Skeletal muscle satellite cell (primary cell): Measurements from ENCODE around the gene CHCHD6.

ENCODE experiments used
- H3K27me3 ChIP-seq: 2 replicates; pipeline ENCODE4 v1.7.0; 2013; ENCODE audit warnings: low read length; ENCODE audit not compliant: control insufficient read depth, insufficient read depth
- H3K36me3 ChIP-seq: 2 replicates; pipeline ENCODE4 v1.7.0; 2013; ENCODE audit warnings: mild to moderate bottlenecking, control low read depth, low read length; ENCODE audit not compliant: insufficient read depth
- H3K4me1 ChIP-seq: 2 replicates; pipeline ENCODE4 v1.7.0; 2013; ENCODE audit warnings: low read length; ENCODE audit not compliant: control insufficient read depth, insufficient read depth
- H3K4me2 ChIP-seq: 2 replicates; pipeline ENCODE4 v1.7.0; 2013; ENCODE audit warnings: mild to moderate bottlenecking, low read length
- H3K4me3 ChIP-seq: 2 replicates; pipeline ENCODE4 v1.7.0; 2013; ENCODE audit warnings: low read length
- H3K9ac ChIP-seq: 2 replicates; pipeline ENCODE4 v1.7.0; 2013; ENCODE audit warnings: mild to moderate bottlenecking, low read depth, low read length, moderate library complexity
- H3K9me3 ChIP-seq: replicated peaks from 2 replicates; pipeline ENCODE4 v1.7.0; 2013; ENCODE audit warnings: mild to moderate bottlenecking, control low read depth, low read length

Gene CHCHD6

DNA sequence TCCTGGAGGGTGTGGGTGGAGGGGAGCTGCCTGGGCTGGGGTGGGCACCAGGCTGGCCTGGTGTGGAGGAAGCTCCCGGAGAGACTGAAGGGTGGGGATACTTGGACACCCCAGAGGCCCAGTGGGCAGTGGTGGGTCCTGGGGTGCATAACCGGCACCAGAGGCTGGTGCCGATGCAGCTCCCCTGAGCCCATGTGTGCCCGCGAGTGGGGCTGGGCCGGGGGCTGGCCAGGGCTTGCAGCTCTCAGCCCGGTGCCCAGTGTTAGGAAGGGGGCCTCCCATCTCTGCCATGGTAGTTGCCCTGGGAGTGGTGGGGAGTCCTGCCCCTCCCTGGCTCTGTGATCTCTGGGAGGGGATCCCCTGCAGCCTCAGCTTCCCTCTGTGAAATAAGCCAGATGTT is 288.2 kb downstream of the CHCHD6 start:
- Histone ChIP-seq H3K4me1 (peaks cover 24% of the 10 kb centered on the region), H3K4me2 (no peak overlapping the region), H3K27me3 (no peaks in the 10 kb centered on the region), H3K36me3 (peaks cover 37% of the 10 kb centered on the region), H3K9ac (no peak overlapping the region), H3K4me3 (no peak overlapping the region), H3K9me3 (no peaks in the 10 kb centered on the region)

- Histone ChIP-seq H3K9ac (no peak overlapping the region), H3K27me3 (no peaks in the 10 kb centered on the region), H3K9me3 (no peaks in the 10 kb centered on the region), H3K4me1 (peaks cover 30% of the 10 kb centered on the region), H3K4me3 (no peak overlapping the region), H3K4me2 (no peak overlapping the region), H3K36me3 (peaks cover 37% of the 10 kb centered on the region)
Measured at GRCh38 chr3:126992776-126993175, 288.7 kb downstream of the CHCHD6 start.

- Histone ChIP-seq H3K4me3 (no peak overlapping the region), H3K9me3 (no peaks in the 10 kb centered on the region), H3K36me3 (peaks cover 37% of the 10 kb centered on the region), H3K4me2 (no peak overlapping the region), H3K4me1 (peaks cover 31% of the 10 kb centered on the region), H3K27me3 (no peaks in the 10 kb centered on the region), H3K9ac (no peak overlapping the region)
Measured at GRCh38 chr3:126993436-126993835, 289.4 kb downstream of the CHCHD6 start.

GRCh38 chr3:126994661-126995245 is 290.7 kb downstream of the CHCHD6 start:
- Histone ChIP-seq H3K4me2 (no peak overlapping the region), H3K36me3 (peaks cover 31% of the 10 kb centered on the region), H3K27me3 (no peaks in the 10 kb centered on the region), H3K9ac (no peak overlapping the region), H3K4me3 (no peak overlapping the region), H3K9me3 (no peaks in the 10 kb centered on the region), H3K4me1 (peaks cover 41% of the 10 kb centered on the region)

GRCh38 chr3:126995254-126995780 is 291.3 kb downstream of the CHCHD6 start:
- H3K27me3 ChIP-seq: no peaks in the 10 kb centered on the region
- H3K4me2 ChIP-seq: no peak overlapping the region
- H3K9ac ChIP-seq: no peak overlapping the region

DNA sequence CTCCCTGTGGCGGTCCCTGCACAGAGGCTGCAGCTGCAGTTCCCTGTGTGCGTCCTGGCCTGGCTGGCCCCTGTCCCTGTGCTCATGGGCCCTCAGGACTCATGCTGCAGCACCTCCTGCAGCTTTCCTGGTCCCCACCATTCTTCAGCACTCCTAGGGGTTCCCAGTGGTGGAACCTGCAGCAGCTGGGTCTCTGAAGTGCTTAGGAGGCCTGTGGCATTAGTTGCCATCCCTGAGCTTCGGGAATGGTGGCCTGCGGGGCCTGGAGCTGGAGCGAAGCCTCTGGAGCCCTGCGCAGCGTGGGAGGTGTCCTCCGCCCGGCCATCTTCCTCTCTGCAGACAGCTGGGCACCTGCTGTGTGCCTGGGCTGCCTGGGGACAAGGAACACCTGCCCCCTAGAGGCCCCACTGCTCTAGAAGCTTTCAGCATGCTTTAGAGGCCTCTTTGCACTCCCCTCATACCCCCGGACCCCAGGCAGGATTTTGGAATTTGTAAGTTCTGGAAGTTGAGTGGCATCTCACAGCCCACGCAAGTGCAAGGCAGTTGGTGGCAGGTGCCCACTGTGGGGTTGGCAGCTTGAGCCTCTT is 292.0 kb downstream of the CHCHD6 start:
- Histone ChIP-seq H3K4me1 (peaks cover 54% of the 10 kb centered on the region), H3K4me3 (no peak overlapping the region), H3K4me2 (no peak overlapping the region), H3K9ac (no peak overlapping the region), H3K9me3 (no peaks in the 10 kb centered on the region), H3K36me3 (peaks cover 19% of the 10 kb centered on the region), H3K27me3 (no peaks in the 10 kb centered on the region)

More at GRCh38 chr3:126995254-126995780, 291.3 kb downstream of the CHCHD6 start:
- H3K36me3 ChIP-seq: peaks cover 25% of the 10 kb centered on the region
- no peaks in the 10 kb centered on the region for H3K9me3 ChIP-seq
- H3K4me1 ChIP-seq: peaks cover 47% of the 10 kb centered on the region
- no peak overlapping the region for H3K4me3 ChIP-seq

- Histone ChIP-seq H3K9ac (no peak overlapping the region), H3K27me3 (no peaks in the 10 kb centered on the region), H3K36me3 (peaks cover 16% of the 10 kb centered on the region), H3K9me3 (no peaks in the 10 kb centered on the region), H3K4me3 (no peak overlapping the region), H3K4me2 (peak overlapping the region; percentile 42), H3K4me1 (peaks cover 63% of the 10 kb centered on the region)
Measured at GRCh38 chr3:126996905-126997304, 292.9 kb downstream of the CHCHD6 start.

- Histone ChIP-seq H3K27me3 (no peaks in the 10 kb centered on the region), H3K4me3 (no peak overlapping the region), H3K4me2 (peak overlapping the region; percentile 42), H3K4me1 (peaks cover 69% of the 10 kb centered on the region), H3K9ac (no peak overlapping the region), H3K36me3 (peaks cover 16% of the 10 kb centered on the region), H3K9me3 (no peaks in the 10 kb centered on the region)
Measured at GRCh38 chr3:126997455-126998038, 293.5 kb downstream of the CHCHD6 start.

- H3K4me1 ChIP-seq: peaks cover 76% of the 10 kb centered on the region
- H3K4me2 ChIP-seq: no peak overlapping the region
- no peak overlapping the region for H3K4me3 ChIP-seq
- H3K9me3 ChIP-seq: no peaks in the 10 kb centered on the region
- no peak overlapping the region for H3K9ac ChIP-seq
- no peaks in the 10 kb centered on the region for H3K27me3 ChIP-seq
- H3K36me3 ChIP-seq: peaks cover 16% of the 10 kb centered on the region
Measured at GRCh38 chr3:126998320-126998719, 294.3 kb downstream of the CHCHD6 start.

- Histone ChIP-seq H3K4me1 (peaks cover 80% of the 10 kb centered on the region), H3K36me3 (peaks cover 13% of the 10 kb centered on the region), H3K4me3 (no peak overlapping the region), H3K27me3 (no peaks in the 10 kb centered on the region), H3K4me2 (no peak overlapping the region), H3K9me3 (no peaks in the 10 kb centered on the region), H3K9ac (no peak overlapping the region)
Measured at GRCh38 chr3:126998728-126999127, 294.7 kb downstream of the CHCHD6 start.

DNA sequence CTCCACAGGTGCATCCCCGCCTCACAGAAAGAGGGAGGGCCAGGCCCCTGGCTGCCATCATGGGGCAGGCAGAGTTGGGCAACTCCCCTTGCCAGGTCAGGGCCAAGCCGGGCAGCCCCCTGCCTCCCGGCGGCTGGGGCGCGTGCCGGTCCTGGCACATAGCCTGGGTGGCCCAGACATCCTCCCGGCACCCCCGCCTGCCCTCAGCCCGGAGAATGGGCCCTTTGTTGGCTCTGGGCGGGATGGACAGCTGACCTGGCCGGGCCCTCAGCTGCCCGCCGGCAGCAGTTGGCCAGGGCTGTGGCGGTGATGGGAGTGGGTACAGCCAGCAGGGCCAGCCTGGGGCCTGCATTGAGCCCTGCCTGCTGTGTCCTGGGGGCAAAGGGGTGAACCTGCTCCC is 295.3 kb downstream of the CHCHD6 start:
- no peaks in the 10 kb centered on the region for H3K27me3 ChIP-seq
- H3K9ac ChIP-seq: peak overlapping the region; percentile 18
- no peaks in the 10 kb centered on the region for H3K9me3 ChIP-seq
- no peak overlapping the region for H3K4me3 ChIP-seq
- peaks cover 14% of the 10 kb centered on the region for H3K36me3 ChIP-seq
- H3K4me1 ChIP-seq: peaks cover 77% of the 10 kb centered on the region
- H3K4me2 ChIP-seq: no peak overlapping the region
